Measurements from ENCODE around the gene NUDT3. TPM values are rescaled to one million over a fixed set of nuclear protein-coding genes. Genes with fewer than 3 reads are reported as not detected.
A peak's percentile ranks its signal among the peaks of the same experiment; 100 is the strongest.
"Not testable (repeated sequence)": the region's sequence is repeated elsewhere in the genome, so short reads cannot be mapped to it uniquely, and the experiment has no call there.

The NUDT3 gene
- total RNA-seq, 1 experiment from 2014 or later = 25.2 TPM

DNA sequence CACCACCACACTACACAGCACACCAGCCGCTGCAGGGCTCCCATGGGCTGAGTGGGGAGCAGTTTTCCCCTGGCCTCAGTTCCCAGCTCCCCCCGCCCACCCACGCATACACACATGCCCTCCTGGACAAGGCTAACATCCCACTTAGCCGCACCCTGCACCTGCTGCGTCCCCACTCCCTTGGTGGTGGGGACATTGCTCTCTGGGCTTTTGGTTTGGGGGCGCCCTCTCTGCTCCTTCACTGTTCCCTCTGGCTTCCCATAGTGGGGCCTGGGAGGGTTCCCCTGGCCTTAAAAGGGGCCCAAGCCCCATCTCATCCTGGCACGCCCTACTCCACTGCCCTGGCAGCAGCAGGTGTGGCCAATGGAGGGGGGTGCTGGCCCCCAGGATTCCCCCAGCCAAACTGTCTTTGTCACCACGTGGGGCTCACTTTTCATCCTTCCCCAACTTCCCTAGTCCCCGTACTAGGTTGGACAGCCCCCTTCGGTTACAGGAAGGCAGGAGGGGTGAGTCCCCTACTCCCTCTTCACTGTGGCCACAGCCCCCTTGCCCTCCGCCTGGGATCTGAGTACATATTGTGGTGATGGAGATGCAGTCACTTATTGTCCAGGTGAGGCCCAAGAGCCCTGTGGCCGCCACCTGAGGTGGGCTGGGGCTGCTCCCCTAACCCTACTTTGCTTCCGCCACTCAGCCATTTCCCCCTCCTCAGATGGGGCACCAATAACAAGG is 147.3 kb downstream of the NUDT3 start:
- H3K9me3 ChIP-seq (ENCODE audit: control insufficient read depth in 1 of 2, insufficient read depth in 1 of 2, low read depth in 1 of 2, low read length in 2 of 2); H3K9me2 ChIP-seq (ENCODE audit: insufficient read depth); intact Hi-C loops (cut with micrococcal nuclease); H2AFZ ChIP-seq (ENCODE audit: low read depth, low read length, poor library complexity, severe bottlenecking); H3K27me3 ChIP-seq (ENCODE audit: insufficient read depth, low read length); DNase-seq (ENCODE audit: low read depth, low spot score); BruUV-seq (replicated peaks); ATAC-seq: not testable (repeated sequence)
- H3K9ac ChIP-seq (ENCODE audit: low read length) = peak overlapping the region; percentile 93
- peak overlapping the region; percentile 87 for H3K4me2 ChIP-seq (ENCODE audit: low read length)
- peaks cover 13 to 33% of the 10 kb centered on the region in 2 experiments; a peak in 2 of 4 replicates for H3K36me3 ChIP-seq (ENCODE audit: control insufficient read depth in 1 of 2, insufficient read depth in 2 of 2, low read length in 2 of 2)
- peak overlapping the region in 1 of 2 experiments; percentile 69; a peak in 1 of 4 replicates for H3K4me3 ChIP-seq (replicated peaks in 1 of 2; ENCODE audit: low read depth in 1 of 2, low read length in 2 of 2)
- H4K20me1 ChIP-seq (ENCODE audit: insufficient read depth) = peaks cover 15% of the 10 kb centered on the region; the same call in 1 of the 2 replicates
- peak overlapping the region; percentile 95 for H3K27ac ChIP-seq (ENCODE audit: low read depth, low read length)
- ChIA-PET POLR2A (interaction anchor here (0.5 to 4.4 kb wide), 17 partner anchors 9 to 561 kb away, joined by 3 to 27 read pairs (median 4); partner anchors contain the start of gene HMGA1), RAD21 (ENCODE audit: low non-redundant PET in 1 of 2, low total read pairs in 2 of 2, uncharacterized antibody in 2 of 2, unreplicated experiment in 2 of 2) (interaction anchor here (1.0 to 1.7 kb wide), 2 partner anchors 17 to 49 kb away, joined by 3 to 6 read pairs; no protein-coding TSS in a partner anchor), CTCF (interaction anchor here (0.9 to 1.8 kb wide), 4 partner anchors 21 to 215 kb away, joined by 3 to 11 read pairs (median 6); no protein-coding TSS in a partner anchor)
- peaks cover 63 to 96% of the 10 kb centered on the region in 2 experiments for H3K4me1 ChIP-seq (ENCODE audit: control insufficient read depth in 1 of 2, insufficient read depth in 2 of 2, low read length in 2 of 2)
- peaks cover 42% of the 10 kb centered on the region for H3K79me2 ChIP-seq (ENCODE audit: insufficient read depth, low read length)

- ATAC-seq = peak; percentile 46
- H3K4me2 ChIP-seq (ENCODE audit: low read length) = peak overlapping the region; percentile 87
- H3K9ac ChIP-seq (ENCODE audit: low read length) = peak overlapping the region; percentile 93
- no peaks in the 10 kb centered on the region for H3K9me3 ChIP-seq (ENCODE audit: control insufficient read depth in 1 of 2, insufficient read depth in 1 of 2, low read depth in 1 of 2, low read length in 2 of 2)
- no peak overlapping the region for H2AFZ ChIP-seq (ENCODE audit: low read depth, low read length, poor library complexity, severe bottlenecking)
- intact Hi-C loops (cut with micrococcal nuclease) = no loop called here
- H4K20me1 ChIP-seq (ENCODE audit: insufficient read depth) = peaks cover 19% of the 10 kb centered on the region; the same call in 1 of the 2 replicates
- peaks cover 52% of the 10 kb centered on the region for H3K79me2 ChIP-seq (ENCODE audit: insufficient read depth, low read length)
- no TSS peak for BruUV-seq (replicated peaks)
- POLR2A ChIA-PET = interaction anchor here (0.5 to 3.8 kb wide), 19 partner anchors 8 to 1099 kb away, joined by 3 to 27 read pairs (median 4); partner anchors contain the start of gene HMGA1
- H3K36me3 ChIP-seq (ENCODE audit: control insufficient read depth in 1 of 2, insufficient read depth in 2 of 2, low read length in 2 of 2) = peaks cover 13 to 43% of the 10 kb centered on the region in 2 experiments; a peak in 2 of 4 replicates
- no peaks in the 10 kb centered on the region for H3K27me3 ChIP-seq (ENCODE audit: insufficient read depth, low read length)
- peak overlapping the region; percentile 95 for H3K27ac ChIP-seq (ENCODE audit: low read depth, low read length)
- CTCF ChIA-PET = interaction anchor here (0.9 to 1.8 kb wide), 7 partner anchors 16 to 216 kb away, joined by 3 to 11 read pairs (median 5); no protein-coding TSS in a partner anchor
- H3K9me2 ChIP-seq (ENCODE audit: insufficient read depth) = no peaks in the 10 kb centered on the region
- H3K4me3 ChIP-seq (replicated peaks in 1 of 2; ENCODE audit: low read depth in 1 of 2, low read length in 2 of 2) = peak overlapping the region; percentile 16 to 69
- peaks cover 73 to 96% of the 10 kb centered on the region in 2 experiments for H3K4me1 ChIP-seq (ENCODE audit: control insufficient read depth in 1 of 2, insufficient read depth in 2 of 2, low read length in 2 of 2)
- RAD21 ChIA-PET (ENCODE audit: low non-redundant PET in 1 of 2, low total read pairs in 2 of 2, uncharacterized antibody in 2 of 2, unreplicated experiment in 2 of 2) = interaction anchor here (0.7 to 1.7 kb wide), 6 partner anchors 16 to 182 kb away, joined by 3 to 6 read pairs (median 3); partner anchors contain the start of gene RPS10 (in 1 of the 2)
- peak; percentile 92 for DNase-seq (ENCODE audit: low read depth, low spot score)
- TF ChIP-seq, protein P1, sequence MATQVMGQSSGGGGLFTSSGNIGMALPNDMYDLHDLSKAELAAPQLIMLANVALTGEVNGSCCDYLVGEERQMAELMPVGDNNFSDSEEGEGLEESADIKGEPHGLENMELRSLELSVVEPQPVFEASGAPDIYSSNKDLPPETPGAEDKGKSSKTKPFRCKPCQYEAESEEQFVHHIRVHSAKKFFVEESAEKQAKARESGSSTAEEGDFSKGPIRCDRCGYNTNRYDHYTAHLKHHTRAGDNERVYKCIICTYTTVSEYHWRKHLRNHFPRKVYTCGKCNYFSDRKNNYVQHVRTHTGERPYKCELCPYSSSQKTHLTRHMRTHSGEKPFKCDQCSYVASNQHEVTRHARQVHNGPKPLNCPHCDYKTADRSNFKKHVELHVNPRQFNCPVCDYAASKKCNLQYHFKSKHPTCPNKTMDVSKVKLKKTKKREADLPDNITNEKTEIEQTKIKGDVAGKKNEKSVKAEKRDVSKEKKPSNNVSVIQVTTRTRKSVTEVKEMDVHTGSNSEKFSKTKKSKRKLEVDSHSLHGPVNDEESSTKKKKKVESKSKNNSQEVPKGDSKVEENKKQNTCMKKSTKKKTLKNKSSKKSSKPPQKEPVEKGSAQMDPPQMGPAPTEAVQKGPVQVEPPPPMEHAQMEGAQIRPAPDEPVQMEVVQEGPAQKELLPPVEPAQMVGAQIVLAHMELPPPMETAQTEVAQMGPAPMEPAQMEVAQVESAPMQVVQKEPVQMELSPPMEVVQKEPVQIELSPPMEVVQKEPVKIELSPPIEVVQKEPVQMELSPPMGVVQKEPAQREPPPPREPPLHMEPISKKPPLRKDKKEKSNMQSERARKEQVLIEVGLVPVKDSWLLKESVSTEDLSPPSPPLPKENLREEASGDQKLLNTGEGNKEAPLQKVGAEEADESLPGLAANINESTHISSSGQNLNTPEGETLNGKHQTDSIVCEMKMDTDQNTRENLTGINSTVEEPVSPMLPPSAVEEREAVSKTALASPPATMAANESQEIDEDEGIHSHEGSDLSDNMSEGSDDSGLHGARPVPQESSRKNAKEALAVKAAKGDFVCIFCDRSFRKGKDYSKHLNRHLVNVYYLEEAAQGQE (IDR thresholded peaks at IDR 0.05; ENCODE audit: low read depth) = no peak
- TF ChIP-seq EZH2 (IDR thresholded peaks at IDR 0.05) (no peak), ZNF274 (IDR thresholded peaks at IDR 0.05; ENCODE audit: low read depth, low read length) (no peak), POLR2AphosphoS5 (IDR thresholded peaks at IDR 0.05; ENCODE audit: low read depth, low read length) (peak; percentile 81), TCF7L2 (IDR thresholded peaks at IDR 0.05; ENCODE audit: borderline replicate concordance, extremely low read depth, insufficient read depth, insufficient read length) (peak; percentile 69), YY1 (IDR thresholded peaks at IDR 0.05; ENCODE audit: extremely low read depth, insufficient replicate concordance, low read depth, low read length) (peak; percentile 62)
- TF ChIP-seq, protein P2, sequence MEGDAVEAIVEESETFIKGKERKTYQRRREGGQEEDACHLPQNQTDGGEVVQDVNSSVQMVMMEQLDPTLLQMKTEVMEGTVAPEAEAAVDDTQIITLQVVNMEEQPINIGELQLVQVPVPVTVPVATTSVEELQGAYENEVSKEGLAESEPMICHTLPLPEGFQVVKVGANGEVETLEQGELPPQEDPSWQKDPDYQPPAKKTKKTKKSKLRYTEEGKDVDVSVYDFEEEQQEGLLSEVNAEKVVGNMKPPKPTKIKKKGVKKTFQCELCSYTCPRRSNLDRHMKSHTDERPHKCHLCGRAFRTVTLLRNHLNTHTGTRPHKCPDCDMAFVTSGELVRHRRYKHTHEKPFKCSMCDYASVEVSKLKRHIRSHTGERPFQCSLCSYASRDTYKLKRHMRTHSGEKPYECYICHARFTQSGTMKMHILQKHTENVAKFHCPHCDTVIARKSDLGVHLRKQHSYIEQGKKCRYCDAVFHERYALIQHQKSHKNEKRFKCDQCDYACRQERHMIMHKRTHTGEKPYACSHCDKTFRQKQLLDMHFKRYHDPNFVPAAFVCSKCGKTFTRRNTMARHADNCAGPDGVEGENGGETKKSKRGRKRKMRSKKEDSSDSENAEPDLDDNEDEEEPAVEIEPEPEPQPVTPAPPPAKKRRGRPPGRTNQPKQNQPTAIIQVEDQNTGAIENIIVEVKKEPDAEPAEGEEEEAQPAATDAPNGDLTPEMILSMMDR (IDR thresholded peaks at IDR 0.05 in 2 of 3, conservative IDR thresholded peaks at IDR 0.05 in 1 of 3; ENCODE audit: borderline replicate concordance in 1 of 3, insufficient read depth in 1 of 3, low read depth in 2 of 3, low read length in 2 of 3) = peak in 2 of 3 experiments; percentile 45 to 47; a peak in 4 of 6 replicates
Measured at GRCh38 chr6:34243901-34244884, 148.3 kb downstream of the NUDT3 start.

All from HCT116 (cell line).